NB4 (cell line): ENCODE measurements around the gene ASCL2.

Experiments
- DNase-seq: peaks from one replicate; pipeline ENCODE4 v3.0.0; 2010; ENCODE audit warnings: low read depth
- H3K4me3 ChIP-seq: one replicate; pipeline ENCODE4 v1.5.1; 2011; ENCODE audit warnings: mild to moderate bottlenecking, low read depth, low read length, moderate library complexity
- CTCF ChIP-seq: IDR thresholded peaks from one replicate; pipeline ENCODE4 v1.5.1; 2012; ENCODE audit warnings: low read depth, low read length
- MYC ChIP-seq: IDR thresholded peaks from 2 replicates; pipeline ENCODE4 v1.6.1; 2011; ENCODE audit warnings: low read depth, low read length
- POLR2A ChIP-seq: IDR thresholded peaks from 2 replicates; pipeline ENCODE4 v1.6.1; 2011; ENCODE audit warnings: mild to moderate bottlenecking; ENCODE audit not compliant: insufficient read length; ENCODE audit errors: extremely low read depth
- TF ChIP-seq, protein P1 (sequence below): IDR thresholded peaks from 2 replicates; pipeline ENCODE4 v1.6.1; 2011; ENCODE audit warnings: low read depth, low read length

Gene ASCL2

GRCh38 chr11:2302306-2302895, 32.0 kb upstream of the ASCL2 start:
- DNase-seq, result peak; percentile 79
- H3K4me3 ChIP-seq, result peak overlapping the region; percentile 76
- no peak for TF ChIP-seq POLR2A
- no peak for TF ChIP-seq CTCF

DNA sequence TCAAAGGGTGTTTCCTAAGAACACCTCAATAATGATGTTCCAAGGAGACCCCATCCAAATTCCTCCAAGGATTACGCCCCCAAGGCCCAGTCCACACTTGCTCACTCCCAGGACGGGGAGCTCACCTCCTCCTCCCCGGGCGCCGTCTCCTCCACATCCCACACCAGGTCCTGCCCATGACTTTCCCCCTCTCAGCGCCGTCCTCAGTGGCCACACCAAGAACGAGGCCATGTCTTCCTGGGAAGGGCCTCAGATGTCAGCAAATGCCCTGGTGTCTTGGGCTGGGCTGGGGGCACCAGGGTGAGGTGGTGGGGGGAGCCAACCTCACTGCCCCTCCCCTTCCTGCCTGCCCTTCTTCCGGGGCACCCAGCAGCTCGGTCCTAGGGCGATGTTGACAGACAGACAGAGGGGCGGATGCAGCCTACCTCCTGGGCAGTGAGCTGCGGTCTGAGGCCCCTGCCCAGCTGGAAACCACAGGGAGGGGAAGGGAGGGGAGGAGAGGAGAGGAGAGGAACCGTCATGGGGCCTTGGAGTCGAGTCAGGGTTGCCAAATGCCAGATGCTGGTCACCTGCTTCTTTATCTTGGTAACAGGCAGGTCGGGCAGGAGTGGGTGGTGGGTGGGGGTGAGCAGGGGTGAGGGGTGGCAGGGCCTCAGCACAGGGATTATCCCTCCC, 31.4 kb upstream of the ASCL2 start, which contains the start of the genes C11orf21 and TSPAN32:
TSS of gene C11orf21 (minus strand) at position 288 of the 675 bp plus-strand sequence. CDS start at position 178, 110 bp downstream.
TSS of gene TSPAN32 (plus strand) at position 383 of the 675 bp plus-strand sequence. CDS start at position 520, 137 bp downstream.
- peak; percentile 99 for DNase-seq
- TF ChIP-seq, protein P1, sequence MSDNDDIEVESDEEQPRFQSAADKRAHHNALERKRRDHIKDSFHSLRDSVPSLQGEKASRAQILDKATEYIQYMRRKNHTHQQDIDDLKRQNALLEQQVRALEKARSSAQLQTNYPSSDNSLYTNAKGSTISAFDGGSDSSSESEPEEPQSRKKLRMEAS, result peak; percentile 58; the same call in 1 of the 2 replicates
- TF ChIP-seq CTCF, result no peak
- no peak for TF ChIP-seq POLR2A
- TF ChIP-seq MYC, result peak; percentile 88
- H3K4me3 ChIP-seq, result peak within 1 kb of the TSS; percentile 79

DNA sequence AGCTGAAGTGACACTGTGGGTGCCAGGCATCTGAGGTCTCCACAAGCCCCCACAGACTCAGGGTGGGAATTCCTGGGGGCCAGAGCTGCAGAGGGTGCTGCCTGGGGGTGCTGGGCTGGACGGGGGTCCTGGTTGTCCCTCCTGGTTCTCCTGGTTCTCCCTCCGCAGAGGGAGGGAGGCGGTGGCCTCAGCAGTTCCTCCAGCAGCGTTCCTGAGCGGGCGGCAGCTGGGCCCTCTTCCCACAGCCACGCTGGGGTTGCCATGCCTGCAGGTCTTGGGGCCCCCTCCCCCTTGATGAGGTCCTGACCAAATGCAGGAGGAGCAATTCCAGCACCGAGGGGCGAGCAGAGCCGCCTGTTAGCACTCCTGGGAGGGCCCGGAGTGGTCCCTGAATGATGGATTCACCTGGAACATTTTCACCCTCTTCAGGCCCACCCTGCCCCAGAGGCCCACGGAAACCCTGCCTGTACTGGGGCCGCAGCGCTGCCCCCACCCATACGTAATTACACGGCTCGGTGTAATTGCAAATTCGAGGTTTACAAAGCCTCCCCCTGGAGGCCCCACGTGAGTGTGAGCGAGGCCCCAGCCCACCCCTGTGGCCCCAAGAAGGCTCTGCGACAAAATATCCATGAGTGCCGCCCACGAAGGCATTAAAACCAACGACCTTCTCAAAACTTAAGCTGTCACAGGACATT, 30.7 kb upstream of the ASCL2 start:
- peak; percentile 10 for TF ChIP-seq POLR2A
- TF ChIP-seq, protein P1, result no peak
- peak overlapping the region; percentile 79 for H3K4me3 ChIP-seq
- DNase-seq, result peak; percentile 78

GRCh38 chr11:2300290-2300935, 30.0 kb upstream of the ASCL2 start:
- TF ChIP-seq, protein P1, result 0 out of 2 replicates have a peak, but pooled peaks have one; percentile 31
- TF ChIP-seq POLR2A (no peak), MYC (peak; percentile 36; the same call in 1 of the 2 replicates)
- DNase-seq, result peak; percentile 75
- peak overlapping the region; percentile 79 for H3K4me3 ChIP-seq

GRCh38 chr11:2299773-2300172, 29.4 kb upstream of the ASCL2 start:
- peak; percentile 8 for DNase-seq
- no peak for TF ChIP-seq CTCF
- no peak for TF ChIP-seq POLR2A
- TF ChIP-seq, protein P1, result no peak
- no peak for TF ChIP-seq MYC

DNA sequence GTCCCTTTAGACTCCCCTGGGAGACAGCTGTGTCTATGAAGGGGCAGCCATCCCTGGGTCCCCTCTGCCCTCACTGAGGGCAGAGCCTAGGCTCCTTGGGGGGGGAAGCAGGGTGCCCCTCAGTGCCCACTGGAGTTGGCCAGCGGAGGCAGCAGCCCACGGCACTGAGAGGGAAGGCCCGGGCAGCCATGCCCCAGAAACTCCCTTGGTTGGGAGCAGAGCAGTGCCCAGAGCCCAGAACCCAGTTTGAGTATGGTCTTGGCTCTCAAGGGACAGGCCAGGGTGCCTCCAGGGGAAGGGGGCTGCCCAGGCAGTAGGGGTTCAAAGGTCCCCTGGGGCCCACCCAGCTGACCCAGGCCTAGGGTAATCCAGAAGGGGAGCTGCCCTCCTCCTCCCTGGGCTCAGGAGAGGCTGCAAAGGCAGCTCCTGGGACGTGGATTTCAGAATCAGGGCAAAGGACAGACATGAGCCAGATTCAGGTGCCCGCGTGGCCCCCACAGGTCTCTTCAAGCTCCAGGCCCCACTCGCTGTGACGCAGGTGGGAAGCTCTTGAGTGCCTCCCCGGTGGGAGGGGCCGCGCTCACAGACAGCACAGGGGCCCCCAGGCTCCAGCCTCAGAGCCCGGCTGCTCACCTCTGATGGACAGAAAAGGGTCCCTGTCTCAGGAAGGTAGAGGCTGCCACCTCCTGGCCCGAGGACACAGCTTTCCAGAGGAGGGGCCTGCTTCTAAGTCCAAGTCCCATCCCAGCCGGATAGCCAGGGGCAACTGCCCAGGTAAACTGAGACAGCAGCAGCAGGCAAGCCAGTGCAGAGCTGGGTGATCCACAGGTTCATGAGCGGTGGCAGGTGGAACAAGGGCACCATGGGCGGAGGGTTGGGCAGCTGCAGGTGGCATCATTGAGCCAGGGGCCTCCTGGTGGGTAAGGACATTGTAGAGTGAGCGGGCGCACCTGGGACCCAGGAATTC, 28.7 kb upstream of the ASCL2 start:
- DNase-seq, result peak; percentile 35
- no peak for TF ChIP-seq MYC
- TF ChIP-seq, protein P1, result no peak
- TF ChIP-seq POLR2A, result no peak
- TF ChIP-seq CTCF, result no peak
- H3K4me3 ChIP-seq, result no peak overlapping the region

More at GRCh38 chr11:2299773-2300172, 29.4 kb upstream of the ASCL2 start:
- H3K4me3 ChIP-seq, result no peak overlapping the region
